ENCODE measurements around the gene SPEM1. TPM values are rescaled to one million over a fixed set of nuclear protein-coding genes. Genes with fewer than 3 reads are reported as not detected.

The SPEM1 gene
- total RNA-seq, 4 donors from 2014 or later: not detected

DNA sequence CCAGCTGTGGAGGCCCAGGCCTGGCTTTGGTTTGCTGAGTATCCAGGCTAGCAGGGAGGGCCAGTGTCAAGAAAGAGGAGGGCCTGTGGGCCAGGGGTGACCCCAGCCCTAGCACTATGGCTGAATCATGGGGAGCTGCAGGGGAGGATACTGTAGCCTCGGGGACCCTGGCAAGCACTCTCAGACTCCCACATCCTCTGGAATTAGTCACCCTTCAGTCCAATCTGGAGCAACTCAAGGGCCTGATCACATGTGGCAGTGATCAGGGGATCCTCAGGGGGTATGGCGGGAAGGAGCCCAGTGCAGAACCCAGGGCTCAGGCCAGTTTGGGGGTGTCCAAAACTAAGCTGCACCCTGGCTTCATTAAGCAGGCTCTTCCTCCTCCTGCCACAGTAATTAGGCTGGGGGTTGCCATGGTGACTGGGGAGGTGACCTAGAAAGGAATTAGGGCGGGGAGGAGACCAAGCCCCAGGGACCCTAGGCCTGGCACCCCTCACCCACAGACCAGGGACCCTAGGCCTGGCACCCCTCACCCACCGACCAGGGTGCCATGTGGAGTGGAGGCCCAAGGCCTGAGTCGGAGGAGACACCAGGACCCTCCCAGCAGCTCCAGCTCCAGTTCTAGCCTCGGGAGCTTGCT, 6.7 kb upstream of the SPEM1 start:
- Histone ChIP-seq H3K27me3 (no peaks in the 10 kb centered on the region), H3K4me3 (no peak overlapping the region), H3K36me3 (peaks cover 0 to 79% (median 0%) of the 10 kb centered on the region in 3 donors), H3K9me3 (no peaks in the 10 kb centered on the region), H3K27ac (peak overlapping the region in 2 of 4 donors; percentile 1 to 16), H3K4me1 (peaks cover 0 to 10% (median 0%) of the 10 kb centered on the region in 4 donors)
- TF ChIP-seq EP300 (IDR thresholded peaks at IDR 0.05): no peak
- TF ChIP-seq, protein P1, sequence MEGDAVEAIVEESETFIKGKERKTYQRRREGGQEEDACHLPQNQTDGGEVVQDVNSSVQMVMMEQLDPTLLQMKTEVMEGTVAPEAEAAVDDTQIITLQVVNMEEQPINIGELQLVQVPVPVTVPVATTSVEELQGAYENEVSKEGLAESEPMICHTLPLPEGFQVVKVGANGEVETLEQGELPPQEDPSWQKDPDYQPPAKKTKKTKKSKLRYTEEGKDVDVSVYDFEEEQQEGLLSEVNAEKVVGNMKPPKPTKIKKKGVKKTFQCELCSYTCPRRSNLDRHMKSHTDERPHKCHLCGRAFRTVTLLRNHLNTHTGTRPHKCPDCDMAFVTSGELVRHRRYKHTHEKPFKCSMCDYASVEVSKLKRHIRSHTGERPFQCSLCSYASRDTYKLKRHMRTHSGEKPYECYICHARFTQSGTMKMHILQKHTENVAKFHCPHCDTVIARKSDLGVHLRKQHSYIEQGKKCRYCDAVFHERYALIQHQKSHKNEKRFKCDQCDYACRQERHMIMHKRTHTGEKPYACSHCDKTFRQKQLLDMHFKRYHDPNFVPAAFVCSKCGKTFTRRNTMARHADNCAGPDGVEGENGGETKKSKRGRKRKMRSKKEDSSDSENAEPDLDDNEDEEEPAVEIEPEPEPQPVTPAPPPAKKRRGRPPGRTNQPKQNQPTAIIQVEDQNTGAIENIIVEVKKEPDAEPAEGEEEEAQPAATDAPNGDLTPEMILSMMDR (IDR thresholded peaks at IDR 0.05): no peak
- no peak for TF ChIP-seq POLR2A (IDR thresholded peaks at IDR 0.05)
- DNase-seq (ENCODE audit: low spot score in 2 of 2): no peak
- WGBS, 2 donors: 51 to 78% methylated on average over 5 of the region's 6 CpGs

DNA sequence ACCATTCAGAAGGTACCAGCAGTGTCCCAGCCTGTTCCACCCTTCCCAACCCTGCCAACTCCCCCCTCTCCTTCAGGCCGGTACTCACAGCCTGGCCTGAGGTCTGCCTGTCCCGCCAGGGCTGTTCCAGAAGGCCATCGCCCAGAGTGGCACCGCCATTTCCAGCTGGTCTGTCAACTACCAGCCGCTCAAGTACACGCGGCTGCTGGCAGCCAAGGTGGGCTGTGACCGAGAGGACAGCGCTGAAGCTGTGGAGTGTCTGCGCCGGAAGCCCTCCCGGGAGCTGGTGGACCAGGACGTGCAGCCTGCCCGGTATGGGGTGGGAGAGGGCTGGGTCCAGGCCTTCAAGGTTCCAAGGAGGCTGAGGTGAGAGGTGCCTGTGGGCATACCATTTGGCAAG, 5.3 kb upstream of the SPEM1 start:
- no peak overlapping the region for H3K27ac ChIP-seq
- no peak for DNase-seq (ENCODE audit: low spot score in 2 of 2)
- WGBS, 2 donors: 85 to 94% methylated on average over 11 to 14 of the region's 14 CpGs

GRCh38 chr17:7415784-7416183, 4.3 kb upstream of the SPEM1 start:
- H3K27ac ChIP-seq: peak overlapping the region in 1 of 4 donors; percentile 6
- TF ChIP-seq, protein P1 (IDR thresholded peaks at IDR 0.05): no peak
- TF ChIP-seq EP300 (IDR thresholded peaks at IDR 0.05) (no peak), POLR2A (IDR thresholded peaks at IDR 0.05) (no peak)
- H3K4me1 ChIP-seq: peaks cover 0 to 10% (median 0%) of the 10 kb centered on the region in 4 donors
- H3K4me3 ChIP-seq: no peak overlapping the region
- H3K27me3 ChIP-seq: no peaks in the 10 kb centered on the region
- 81 to 85% methylated on average over 19 to 22 of the region's 23 CpGs for WGBS, 2 donors
- no peaks in the 10 kb centered on the region for H3K9me3 ChIP-seq
- peaks cover 0 to 57% (median 0%) of the 10 kb centered on the region in 3 donors for H3K36me3 ChIP-seq
- DNase-seq (ENCODE audit: low spot score in 2 of 2): no peak

More for the DNA sequence above, 5.3 kb upstream of the SPEM1 start:
- no peak overlapping the region for H3K4me3 ChIP-seq
- no peaks in the 10 kb centered on the region for H3K27me3 ChIP-seq
- TF ChIP-seq, protein P1 (IDR thresholded peaks at IDR 0.05): no peak
- no peak for TF ChIP-seq EP300 (IDR thresholded peaks at IDR 0.05)
- TF ChIP-seq POLR2A (IDR thresholded peaks at IDR 0.05): no peak
- H3K9me3 ChIP-seq: no peaks in the 10 kb centered on the region
- H3K36me3 ChIP-seq: peaks cover 0 to 66% (median 0%) of the 10 kb centered on the region in 3 donors
- peaks cover 0 to 10% (median 0%) of the 10 kb centered on the region in 4 donors for H3K4me1 ChIP-seq

- DNase-seq (ENCODE audit: low spot score in 2 of 2): no peak
- H3K4me1 ChIP-seq: peaks cover 0 to 10% (median 0%) of the 10 kb centered on the region in 4 donors
- peak overlapping the region in 1 of 4 donors; percentile 6 for H3K27ac ChIP-seq
- no peaks in the 10 kb centered on the region for H3K27me3 ChIP-seq
- TF ChIP-seq, protein P1 (IDR thresholded peaks at IDR 0.05): no peak
- TF ChIP-seq EP300 (IDR thresholded peaks at IDR 0.05): no peak
- TF ChIP-seq POLR2A (IDR thresholded peaks at IDR 0.05): no peak
- H3K9me3 ChIP-seq: no peaks in the 10 kb centered on the region
- 68 to 81% methylated on average over 6 of the region's 6 CpGs for WGBS, 2 donors
- H3K36me3 ChIP-seq: peaks cover 0 to 51% (median 0%) of the 10 kb centered on the region in 3 donors
- H3K4me3 ChIP-seq: no peak overlapping the region
Measured at GRCh38 chr17:7416323-7416722, 3.8 kb upstream of the SPEM1 start.

GRCh38 chr17:7417056-7417655, 3.0 kb upstream of the SPEM1 start:
- TF ChIP-seq, protein P1 (IDR thresholded peaks at IDR 0.05): no peak
- TF ChIP-seq POLR2A (IDR thresholded peaks at IDR 0.05) (no peak), EP300 (IDR thresholded peaks at IDR 0.05) (no peak)
- Histone ChIP-seq H3K9me3 (no peaks in the 10 kb centered on the region), H3K4me3 (no peak overlapping the region), H3K4me1 (peaks cover 0 to 10% (median 0%) of the 10 kb centered on the region in 4 donors), H3K36me3 (peaks cover 0 to 48% (median 0%) of the 10 kb centered on the region in 3 donors), H3K27ac (no peak overlapping the region), H3K27me3 (no peaks in the 10 kb centered on the region)
- DNase-seq (ENCODE audit: low spot score in 2 of 2): no peak
- 91 to 92% methylated on average over 45 to 50 of the region's 54 CpGs for WGBS, 2 donors

Data from tibial nerve (tissue), 4 donors.